Activated T-cell treated with anti-CD3 and anti-CD28 coated beads for 24 hours (primary cell): ENCODE results near the gene POU3F1.
"Not testable (repeated sequence)": the region's sequence is repeated elsewhere in the genome, so short reads cannot be mapped to it uniquely, and the experiment has no call there.

Source experiments
- DNase-seq: peaks from one replicate; pipeline ENCODE4 v3.0.0-alpha.2; 2020; ENCODE audit warnings: low read depth

POU3F1 gene

DNA sequence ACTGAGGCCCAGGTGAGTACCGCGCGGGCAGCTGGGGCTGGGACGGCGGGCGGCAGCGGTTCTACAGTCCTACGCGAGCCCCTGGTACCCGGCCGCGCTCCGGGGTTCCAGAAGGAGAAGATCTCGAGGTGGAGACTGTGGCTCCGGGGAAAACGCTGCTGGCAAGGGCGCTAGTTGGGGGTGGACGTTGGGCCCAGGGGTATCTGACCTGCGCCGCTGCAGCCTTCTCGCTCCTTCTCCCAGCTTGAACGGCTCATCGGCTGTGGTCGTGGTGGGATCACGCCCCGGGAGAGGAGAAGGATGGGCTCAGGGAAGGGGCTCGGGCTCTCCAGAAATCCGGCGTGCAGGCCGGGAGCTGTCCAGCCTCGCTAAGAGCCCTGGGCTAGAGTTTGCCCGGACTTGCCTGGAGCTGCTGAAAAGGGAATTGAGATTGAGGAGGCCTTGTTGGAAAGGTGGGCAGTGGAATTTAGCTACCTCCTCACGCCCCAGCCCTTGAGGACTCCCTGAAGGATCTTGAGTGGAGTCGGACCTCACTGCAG is 1.1 kb upstream of the POU3F1 start:
- DNase-seq: no peak

DNA sequence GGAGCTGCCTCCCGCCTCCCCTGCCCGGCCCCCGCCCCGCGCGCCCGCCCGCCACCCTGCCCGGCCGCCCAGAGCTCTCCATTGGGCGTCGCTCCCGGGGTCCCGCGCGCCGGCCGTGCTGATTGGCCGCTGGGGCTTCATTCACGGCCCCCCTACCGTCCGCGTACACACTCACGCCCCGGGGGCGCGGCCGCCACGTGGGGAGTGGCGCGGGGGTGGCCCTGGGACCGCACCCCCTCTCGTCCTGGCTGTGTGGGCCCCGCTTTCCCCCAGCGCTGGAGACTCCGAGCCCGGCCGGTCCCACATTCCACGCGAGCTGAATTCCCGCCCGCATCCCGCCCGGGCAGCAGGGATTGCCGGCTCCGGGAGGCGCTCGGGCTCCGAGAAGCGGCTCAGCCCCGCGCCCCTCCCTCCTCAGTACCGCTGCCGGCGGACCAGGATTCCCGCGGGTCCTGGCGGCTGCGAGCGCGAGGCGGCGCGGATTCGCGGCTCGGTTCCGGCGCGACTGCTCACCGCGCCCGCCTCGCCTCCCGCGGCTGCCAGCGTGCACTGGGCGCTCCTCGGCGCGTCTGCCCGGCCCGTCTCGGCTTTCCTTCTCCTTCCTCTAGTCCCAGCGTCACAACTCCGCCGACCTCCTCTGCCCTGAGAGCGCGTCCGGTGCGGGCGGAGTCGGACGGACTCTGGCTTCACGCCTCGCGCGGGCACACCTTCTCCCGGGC is 450 bp upstream of the POU3F1 start:
- DNase-seq: peak; percentile 76

DNA sequence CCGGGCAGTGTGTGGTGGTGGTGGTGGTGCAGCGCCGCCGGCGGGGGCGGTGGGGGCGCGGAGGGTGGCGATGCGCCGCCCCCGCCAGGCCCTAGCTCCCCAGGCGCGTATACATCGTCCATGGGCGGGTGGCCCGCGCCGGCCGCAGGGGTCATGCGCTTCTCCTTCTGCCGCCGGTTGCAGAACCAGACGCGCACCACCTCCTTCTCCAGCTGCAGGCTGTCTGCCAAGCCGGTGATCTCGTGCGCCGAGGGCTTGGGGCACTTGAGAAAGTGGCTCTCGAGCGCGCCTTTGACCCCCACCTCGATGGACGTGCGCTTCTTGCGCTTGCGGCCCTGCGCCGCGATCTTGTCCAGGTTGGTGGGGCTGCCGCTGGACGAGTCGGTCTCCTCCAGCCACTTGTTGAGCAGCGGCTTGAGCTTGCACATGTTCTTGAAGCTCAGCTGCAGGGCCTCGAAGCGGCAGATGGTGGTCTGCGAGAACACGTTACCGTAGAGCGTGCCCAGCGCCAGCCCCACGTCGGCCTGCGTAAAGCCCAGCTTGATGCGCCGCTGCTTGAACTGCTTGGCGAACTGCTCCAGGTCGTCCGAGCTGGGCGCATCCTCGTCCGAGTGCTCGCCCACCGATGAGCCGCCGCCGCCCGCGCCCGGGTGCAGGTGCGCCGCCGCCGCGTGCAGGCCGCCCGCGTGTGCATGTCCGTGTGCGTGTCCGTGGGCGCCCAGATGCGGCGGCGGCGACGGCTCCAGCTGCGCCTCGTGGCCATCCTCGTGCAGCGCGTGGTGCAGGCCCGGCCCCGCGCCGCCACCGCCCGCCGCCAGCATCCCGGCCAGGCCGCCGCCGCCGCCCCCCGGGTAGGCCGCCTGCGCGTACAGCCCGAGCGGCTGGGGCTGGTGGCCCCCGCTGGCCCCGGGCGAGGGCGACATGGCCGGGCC is 926 bp downstream of the POU3F1 start:
- DNase-seq: no peak

DNA sequence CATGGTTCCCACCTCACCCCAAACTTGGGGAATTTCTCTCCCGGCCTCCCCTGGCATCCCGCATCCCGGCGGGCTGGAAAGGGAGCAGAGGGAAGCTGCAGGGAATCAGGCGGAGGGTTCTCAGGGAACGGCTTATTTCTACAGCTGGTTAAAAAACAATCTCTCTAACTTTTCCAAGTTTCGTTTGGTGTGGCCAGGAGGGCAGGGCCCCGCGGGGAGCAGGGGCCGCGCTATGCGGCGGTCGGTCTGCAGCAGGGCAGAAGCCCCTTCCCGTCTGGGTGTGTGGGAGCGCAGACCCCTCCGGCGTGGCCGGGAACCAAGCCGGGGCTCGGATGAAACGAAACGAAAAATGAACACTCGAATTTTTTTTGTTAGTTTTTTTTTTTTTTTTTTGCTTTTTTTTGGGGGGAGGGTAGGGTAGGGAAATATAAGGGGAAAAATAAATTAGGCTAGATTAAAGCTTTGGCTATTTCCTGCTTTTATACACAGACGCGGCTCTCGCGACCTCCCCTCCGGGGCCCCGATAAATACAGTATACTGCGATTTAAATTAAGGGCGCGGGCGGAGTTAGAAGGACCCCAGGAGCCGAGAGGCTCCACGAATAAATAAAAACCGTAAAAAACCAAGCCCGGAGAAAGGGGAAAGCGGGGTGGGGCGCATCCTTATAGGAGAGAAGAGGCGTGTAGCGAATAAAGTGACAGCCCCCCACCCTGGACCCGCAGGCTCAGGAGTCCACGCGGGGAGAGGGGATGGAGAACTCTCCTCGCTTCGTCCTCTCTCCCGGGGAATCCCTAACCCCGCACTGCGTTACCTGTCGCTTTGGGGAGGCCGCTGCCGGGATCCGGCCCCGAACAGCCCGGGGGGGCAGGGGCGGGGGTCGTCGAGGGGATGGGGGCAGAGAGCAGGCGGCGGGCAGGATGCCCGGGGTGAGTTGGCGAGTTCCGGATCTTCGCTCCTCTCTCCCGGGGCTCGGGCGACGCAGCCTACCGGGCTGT is 2.1 kb downstream of the POU3F1 start:
- DNase-seq: no peak

DNA sequence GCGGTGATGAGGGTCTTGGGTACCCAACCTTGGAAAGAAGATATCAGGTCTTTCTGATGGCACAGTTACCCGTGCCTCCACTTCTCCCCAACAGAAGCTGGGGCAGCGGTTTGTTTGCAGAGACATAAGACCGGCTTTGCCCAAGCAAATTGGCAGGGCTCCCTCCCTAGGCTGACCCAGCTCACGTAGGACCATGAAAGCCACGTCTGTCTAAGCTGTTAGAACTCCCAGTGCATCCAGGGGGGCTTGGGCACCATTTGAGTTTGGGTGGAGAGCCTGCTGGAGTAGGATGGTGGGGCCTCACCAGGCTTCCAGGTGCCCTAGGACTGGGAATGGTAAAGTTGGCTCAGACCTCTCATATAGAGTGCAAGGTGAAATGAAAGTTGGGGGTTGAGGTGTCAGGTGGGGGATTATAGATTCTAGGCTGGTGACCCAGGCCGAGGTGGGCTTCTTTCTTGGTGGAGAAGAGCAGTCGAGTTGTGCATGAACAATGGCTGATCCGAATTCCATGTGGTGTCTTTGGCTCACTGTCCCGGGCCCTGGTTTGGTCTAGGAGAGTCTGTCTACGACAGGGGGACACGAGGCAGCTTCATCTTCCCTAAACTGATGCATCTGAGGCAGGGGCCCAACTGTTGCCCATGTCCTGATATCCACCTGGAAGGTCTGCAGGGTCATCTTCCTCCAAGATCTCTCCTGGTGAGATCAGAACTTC is 3.4 kb downstream of the POU3F1 start:
- no peak for DNase-seq

DNA sequence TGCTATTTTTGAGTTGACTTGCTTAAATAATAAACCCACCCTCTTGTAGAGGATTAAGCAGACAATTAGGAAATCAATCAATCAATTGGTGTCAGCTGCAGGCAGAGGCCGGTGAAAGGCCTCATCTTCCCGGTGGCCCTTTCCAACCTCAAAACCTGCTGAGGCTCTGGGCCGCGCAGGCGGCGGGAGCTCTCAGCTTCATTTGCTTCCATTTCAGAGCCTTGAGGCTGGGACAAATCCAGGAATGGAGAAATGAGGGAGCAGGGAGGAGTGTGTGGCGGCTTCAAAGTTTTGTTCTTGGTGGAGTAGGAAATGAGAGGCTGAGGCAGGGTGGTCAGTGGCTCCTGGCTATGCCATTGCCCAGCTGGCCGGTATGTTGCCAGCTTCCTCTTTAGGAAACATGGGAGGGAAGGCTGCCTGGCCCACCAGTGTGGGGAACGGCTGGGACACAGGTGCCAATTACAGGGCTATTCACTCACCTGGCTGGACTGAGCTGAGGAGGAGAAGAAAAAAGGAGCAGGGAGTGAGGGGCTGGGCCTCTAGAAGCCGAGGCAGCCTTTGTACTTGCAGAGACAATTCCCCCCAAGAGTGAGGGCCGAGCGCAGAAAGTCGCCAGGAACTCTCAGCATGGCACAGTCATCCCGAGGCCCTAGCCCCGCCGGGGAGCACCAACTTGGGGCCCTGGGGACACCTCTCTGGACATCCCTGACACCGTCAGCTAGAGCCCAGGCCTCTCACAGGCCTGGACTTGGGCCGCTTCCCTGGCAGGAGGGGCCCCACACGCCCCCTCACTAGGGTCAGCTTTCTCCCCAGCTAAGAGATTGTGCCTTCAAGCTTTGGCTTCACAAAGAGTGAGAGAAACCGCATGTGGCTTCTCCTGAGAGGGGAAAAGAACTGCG is 4.4 kb downstream of the POU3F1 start:
- no peak for DNase-seq

DNA sequence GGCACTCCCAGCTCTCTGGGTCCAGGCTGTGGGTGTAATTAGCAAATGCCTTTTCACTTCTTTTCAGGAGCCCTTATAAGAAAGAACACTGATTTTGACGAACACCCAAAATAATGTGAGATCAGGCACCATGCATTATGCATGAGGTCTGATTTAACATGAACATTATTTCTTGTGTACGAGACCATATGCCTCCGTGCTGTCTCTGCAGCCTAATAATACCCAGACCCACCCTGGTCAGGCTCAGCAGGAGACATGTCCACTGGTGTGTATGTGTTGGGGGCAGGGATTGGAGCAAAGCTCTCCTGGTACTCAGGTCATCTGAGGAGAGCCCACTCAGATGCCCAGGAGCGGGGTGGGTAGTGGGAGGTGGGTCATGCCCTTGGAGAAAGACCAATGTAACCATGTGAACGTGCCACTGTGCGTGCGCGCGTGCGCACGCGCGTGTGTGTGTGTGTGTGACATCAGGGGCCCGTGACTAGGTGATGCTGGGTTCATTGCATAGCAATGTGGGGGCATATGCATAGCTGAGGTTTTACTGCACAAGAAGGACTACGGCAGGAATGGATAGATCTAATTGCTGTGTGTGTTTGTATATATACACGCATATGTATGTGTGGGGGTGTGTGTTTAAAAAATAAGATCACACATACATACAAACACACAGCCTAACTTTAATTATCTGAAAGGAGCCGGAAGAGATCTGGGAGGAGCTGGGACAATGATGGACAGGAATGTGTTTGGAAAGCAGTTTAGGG is 7.1 kb downstream of the POU3F1 start:
- no peak for DNase-seq

DNA sequence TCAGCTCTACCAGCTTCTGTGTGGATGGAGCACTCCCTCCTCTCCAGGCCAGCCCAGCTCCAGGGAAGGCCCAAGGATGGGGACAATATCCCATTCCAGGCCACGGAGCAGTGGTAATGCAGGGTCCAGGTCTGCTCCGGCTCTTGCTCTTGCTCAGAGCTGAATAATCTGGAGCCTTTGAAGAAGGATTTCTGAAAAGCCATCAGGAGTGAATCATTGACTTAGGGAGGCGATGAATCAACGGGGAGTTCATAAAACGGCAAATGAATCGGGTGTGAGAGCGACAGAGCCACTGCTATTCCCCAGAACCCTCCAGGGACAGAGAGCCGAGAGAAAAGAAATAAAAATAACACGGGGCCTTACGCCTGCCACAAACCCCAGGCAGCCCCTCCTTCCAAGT is 7.7 kb downstream of the POU3F1 start:
- DNase-seq: no peak

DNA sequence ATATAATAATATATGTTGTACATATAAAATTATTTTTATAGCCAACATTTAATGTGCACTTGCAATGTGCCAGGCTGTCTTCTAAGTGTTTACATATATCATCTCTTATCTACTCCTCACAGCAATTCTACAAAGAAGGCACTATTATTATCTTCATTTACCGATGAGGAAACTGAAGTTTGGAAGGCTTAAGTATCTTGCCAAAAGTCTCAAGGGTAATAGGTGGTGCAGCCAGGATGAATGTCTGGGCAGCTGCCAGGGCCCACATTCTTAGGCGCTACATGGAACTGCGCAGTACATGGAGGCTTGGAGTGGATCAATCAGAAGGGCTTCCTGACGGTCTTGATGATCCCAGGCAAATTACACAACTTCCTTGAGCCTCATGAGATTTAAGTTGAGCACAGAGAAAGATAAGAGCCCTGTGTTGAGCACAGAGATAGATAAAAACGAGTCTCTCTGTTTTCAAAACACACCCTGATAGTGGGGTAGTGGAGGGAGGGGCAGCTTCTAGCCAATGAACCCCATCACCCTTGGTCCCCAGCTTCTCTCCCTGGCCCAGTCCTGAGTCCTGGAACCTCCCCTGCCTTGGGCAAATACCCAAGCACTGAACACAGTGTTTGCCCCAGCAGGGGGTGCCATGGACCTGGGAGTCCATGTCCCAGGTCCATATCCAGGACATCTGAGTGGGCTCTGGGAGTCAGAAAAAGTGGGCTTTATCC is 9.2 kb downstream of the POU3F1 start:
- DNase-seq: no peak

DNA sequence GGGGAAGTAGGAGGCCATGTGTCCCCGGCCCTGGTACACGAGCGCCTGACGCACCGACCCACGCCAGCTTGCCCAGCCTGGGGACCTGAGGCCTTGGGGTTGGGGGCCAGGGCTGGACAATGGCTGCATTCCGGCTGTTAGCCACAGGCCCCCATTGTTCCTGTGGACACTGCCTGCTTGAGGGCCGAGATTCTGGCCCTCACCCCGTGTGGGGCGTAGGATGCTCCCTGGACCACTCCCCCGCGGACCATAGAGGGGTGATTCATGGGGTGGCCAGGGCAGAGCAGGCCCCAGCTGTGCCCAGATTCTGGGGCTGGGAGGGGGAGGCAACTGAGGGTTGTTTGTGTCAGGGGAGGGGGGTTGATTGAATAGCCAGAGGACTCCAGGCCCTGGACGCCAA is 11.7 kb downstream of the POU3F1 start:
- no peak for DNase-seq

DNA sequence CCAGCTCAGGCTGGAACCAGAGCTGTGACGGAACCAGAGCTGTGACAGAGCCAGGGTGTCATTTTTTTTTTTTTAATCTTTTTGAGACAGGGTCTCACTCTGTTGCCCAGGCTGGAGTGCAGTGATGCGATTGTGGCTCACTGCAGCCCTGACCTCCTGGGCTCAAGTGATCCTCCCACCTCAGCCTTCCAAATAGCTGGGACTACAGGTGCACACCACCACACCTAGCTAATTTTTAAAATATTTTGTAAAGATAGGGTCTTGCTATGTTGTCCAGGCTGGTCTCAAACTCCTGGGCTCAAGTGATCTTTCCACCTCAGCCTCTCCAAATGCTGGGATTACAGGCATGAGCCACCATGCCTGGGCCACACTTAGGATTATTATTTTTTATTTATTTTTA is 13.6 kb downstream of the POU3F1 start:
- DNase-seq: not testable (repeated sequence)

DNA sequence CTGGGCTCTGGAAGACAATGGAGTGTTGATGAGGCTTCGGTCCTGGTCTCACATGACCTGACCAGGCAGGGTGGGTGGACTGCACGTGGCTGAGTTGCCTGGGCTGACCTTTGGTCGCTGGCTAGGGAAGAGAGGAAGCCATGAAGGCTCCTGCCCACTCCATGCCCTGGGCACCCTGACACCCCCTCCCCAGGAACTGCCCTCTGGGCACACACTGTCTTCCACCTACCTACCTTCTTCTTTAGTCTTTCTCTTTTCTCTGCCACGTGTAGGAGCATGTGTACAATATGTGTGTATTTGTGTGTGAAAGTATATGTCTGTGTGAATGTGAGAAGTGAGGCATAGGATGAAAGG is 15.1 kb downstream of the POU3F1 start:
- DNase-seq: no peak

DNA sequence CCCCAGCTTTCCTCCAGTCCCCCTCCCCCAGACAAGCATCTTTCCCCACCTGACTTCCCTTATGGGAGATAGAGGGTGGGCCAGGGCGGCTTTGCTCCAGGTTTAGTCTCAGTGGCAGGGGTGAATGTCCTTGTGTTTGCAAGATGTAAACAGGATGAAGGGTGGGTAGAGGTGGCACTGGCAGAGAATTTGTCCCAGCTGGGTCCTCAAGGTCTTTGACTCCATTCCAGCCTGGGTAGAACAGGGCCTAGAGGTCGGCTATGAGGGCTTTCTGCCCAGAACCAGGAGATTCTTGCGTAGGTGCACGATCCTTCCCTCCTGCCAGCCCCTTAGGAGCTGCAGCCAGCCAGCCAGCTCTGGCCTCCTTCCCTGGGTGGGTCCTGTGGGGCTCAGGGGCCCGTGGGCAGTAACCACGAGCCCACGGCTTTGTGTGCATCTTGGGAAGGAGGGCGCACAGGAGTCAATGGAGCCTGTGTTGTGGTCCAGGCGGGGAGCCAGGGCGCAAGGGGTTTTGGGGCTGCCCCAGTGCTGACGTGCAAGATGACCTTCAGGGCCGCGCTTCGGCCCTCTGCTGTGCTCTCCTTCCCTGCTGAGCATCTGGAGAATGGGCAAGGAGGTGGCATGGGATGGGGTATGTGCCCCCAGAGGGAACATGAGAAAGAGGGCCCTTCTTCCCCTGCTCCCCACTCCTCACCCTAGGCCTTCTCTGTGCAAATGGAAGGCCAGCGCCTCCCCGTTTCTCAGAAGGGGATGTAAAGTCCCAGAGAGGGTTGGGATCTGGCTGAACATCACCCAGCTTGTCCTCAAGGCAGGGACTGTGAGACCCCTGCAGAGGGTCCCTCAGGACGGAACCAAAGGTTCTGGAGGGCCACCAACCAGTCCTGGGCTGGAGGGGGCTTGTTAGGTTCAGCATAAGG is 15.7 kb downstream of the POU3F1 start:
- no peak for DNase-seq

DNA sequence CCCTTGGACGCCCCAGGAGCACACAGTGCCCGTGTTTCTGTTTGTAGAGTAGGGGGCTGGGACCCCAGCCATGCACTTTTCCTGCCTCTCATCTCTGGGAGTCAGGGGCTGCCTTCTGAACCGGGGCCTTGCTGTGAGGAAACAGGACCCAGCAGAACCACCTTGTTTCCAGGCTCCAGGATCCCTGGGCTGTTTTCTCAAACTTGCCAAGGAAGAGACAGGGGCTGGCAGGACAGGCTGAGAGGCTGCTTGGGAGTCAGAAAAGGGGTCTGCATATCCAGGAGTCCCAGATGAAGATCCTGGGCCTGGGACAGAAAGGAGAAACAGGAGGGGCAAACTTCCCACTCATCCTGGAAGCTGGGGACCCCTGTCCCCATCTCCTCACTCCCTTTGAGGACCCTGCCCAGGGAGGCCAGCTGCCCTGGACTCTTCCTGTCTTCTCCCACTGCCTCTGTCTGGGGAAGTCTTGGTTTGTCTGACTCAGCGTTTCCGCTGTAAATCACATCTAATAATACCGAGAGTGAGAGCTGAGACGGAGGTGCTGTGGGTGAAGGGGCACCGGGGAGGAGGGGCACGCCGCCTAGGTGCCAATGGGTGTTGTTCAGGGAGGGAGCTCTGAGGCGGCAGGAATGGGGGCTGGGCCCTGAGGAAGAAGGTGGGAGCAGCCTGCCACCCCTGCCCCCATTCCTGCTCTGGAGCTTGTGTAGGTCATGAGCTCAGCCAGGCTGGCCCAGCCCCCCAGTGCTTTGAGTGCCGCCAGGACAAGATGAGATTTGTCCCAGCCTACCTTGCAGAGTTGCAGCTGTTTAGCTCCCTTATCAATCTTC is 16.7 kb downstream of the POU3F1 start:
- peak; percentile 77 for DNase-seq

DNA sequence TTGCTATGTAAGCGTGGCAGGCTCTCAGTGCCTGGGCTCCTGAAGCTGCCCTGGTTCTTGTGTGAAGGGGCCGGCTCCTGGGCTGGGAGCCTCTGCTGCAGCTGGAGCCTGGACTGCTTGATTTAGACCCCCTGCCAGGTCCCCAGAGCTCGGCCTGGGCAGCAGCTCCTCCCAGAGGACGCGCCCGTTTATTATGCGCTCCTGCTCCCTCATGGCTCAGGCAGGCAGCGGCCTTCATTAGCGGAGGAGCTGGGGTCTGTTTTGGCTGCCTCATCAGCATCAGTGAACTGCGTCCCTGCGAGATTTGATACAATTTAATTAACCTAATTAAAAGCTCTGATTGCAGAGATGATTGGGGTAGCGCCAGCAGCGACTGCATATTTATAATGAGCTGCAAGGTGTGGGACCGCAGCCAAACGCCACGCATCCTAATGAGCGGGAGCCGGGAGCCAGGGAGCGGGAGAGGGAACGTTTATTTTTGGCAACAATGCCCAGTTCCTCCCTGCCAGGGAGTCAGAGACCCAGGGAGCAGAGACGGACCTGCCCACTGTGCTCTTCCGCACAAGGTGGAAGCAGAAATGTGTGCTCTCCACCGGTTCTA is 17.4 kb downstream of the POU3F1 start:
- DNase-seq: no peak

DNA sequence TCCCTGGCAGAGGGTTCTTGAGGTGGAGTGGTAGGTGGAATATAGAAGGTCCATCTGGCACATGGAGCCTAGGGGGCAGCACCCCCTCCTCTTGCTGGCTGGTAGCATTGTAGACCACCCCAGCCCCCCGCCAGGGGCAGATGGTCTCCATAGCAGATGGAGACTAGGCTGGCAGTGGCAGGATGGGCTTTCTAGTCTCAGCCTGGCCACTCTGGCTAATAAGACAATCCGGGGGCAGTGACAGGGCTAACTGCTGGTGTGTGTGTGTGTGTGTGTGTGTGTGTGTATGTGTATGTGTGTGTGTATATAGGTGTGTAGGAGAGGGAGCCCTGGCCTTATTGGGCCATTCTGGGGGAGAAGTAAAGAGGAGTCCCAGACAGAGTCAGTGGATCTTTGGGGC is 17.9 kb downstream of the POU3F1 start:
- DNase-seq: no peak
